Occipital lobe (tissue), 2 donors: Measurements from ENCODE around the gene TCF7. TPM values are rescaled to one million over a fixed set of nuclear protein-coding genes. Genes with fewer than 3 reads are reported as not detected.

Experiments
- DNase-seq: peaks from one replicate; lab custom pipeline; 2025; lab: John Stamatoyannopoulos, UW
- total RNA-seq: library from RNA; depleted of rRNA; stranded (reverse); fragments of >200 nt; gene quantifications from one replicate; pipeline ENCODE4 v1.2.3, GENCODE V29; 2014

Gene TCF7
- total RNA-seq, 1 donor from 2014 or later, result not detected

GRCh38 chr5:134113363-134113889 lies 1.1 kb upstream of the TCF7 start:
- DNase-seq, result no peak

GRCh38 chr5:134114886-134115805 lies 665 bp downstream of the TCF7 start:
- DNase-seq, result no peak

- DNase-seq, result no peak
Measured at GRCh38 chr5:134115806-134116175, 1.3 kb downstream of the TCF7 start.

GRCh38 chr5:134116286-134116685 lies 1.8 kb downstream of the TCF7 start:
- no peak for DNase-seq

- DNase-seq, result no peak
Measured at GRCh38 chr5:134116789-134117761, 2.6 kb downstream of the TCF7 start.

- no peak for DNase-seq
Measured at GRCh38 chr5:134118212-134118835, 3.8 kb downstream of the TCF7 start.

- DNase-seq, result no peak
Measured at GRCh38 chr5:134119720-134120119, 5.2 kb downstream of the TCF7 start.

GRCh38 chr5:134120386-134121138 lies 6.1 kb downstream of the TCF7 start:
- DNase-seq, result no peak

- DNase-seq, result no peak
Measured at GRCh38 chr5:134122530-134122929, 8.0 kb downstream of the TCF7 start.

GRCh38 chr5:134123360-134123759 lies 8.9 kb downstream of the TCF7 start:
- no peak for DNase-seq

GRCh38 chr5:134124289-134125038 lies 10.0 kb downstream of the TCF7 start:
- no peak for DNase-seq

- DNase-seq, result no peak
Measured at GRCh38 chr5:134125039-134126015, 10.8 kb downstream of the TCF7 start.

GRCh38 chr5:134127376-134127861 lies 12.9 kb downstream of the TCF7 start:
- no peak for DNase-seq

- DNase-seq, result no peak
Measured at GRCh38 chr5:134127988-134128647, 13.6 kb downstream of the TCF7 start.

GRCh38 chr5:134128648-134128995 lies 14.1 kb downstream of the TCF7 start:
- no peak for DNase-seq

- no peak for DNase-seq
Measured at GRCh38 chr5:134129411-134130238, 15.1 kb downstream of the TCF7 start.

- no peak for DNase-seq
Measured at GRCh38 chr5:134130239-134130945, 15.9 kb downstream of the TCF7 start.
